A549 (cell line): ENCODE results near the gene RHOT1. TPM values are rescaled to one million over a fixed set of nuclear protein-coding genes. Genes with fewer than 3 reads are reported as not detected.

Experiments
- ATAC-seq, 2 experiments: fragments of 200-7000 bp in 1 of 2; fragments of >200 bp in 1 of 2; cut with Nextera tagmentation in 1 of 2; cut with Tn5 transposase in 1 of 2; 3 replicates each; pipeline versions ENCODE4 v1.8.0 to v1.9.1; 2018 to 2020; ENCODE audit warnings: mild to moderate bottlenecking in 1 of 2, moderate library complexity in 1 of 2
- CTCF ChIA-PET: fragments of 300-600 bp; sonication (Branson Sonifier 250); formaldehyde crosslinking; extraction: SDS; loops from one replicate; lab custom pipeline; 2021; ENCODE audit warnings: antibody characterized with exemption, inconsistent platforms; lab: Yijun Ruan, JAX
- POLR2A ChIA-PET: fragments of 350-600 bp; formaldehyde crosslinking; extraction: SDS; loops from one replicate; lab custom pipeline; 2021; ENCODE audit warnings: antibody characterized with exemption, inconsistent platforms; lab: Yijun Ruan, JAX
- DNase-seq, 2 experiments: peaks; one replicate each; pipeline versions ENCODE4 v3.0.0 to v3.0.0-alpha.2; 2011 to 2016; ENCODE audit warnings: low read depth in 1 of 2, low spot score in 1 of 2
- FAIRE-seq: peaks from 2 replicates; lab custom pipeline; 2011; peaks lifted over from hg19 to GRCh38; lab: Jason Lieb, UNC
- H3K27ac ChIP-seq, 2 experiments: fragments of >200 bp; sonication (Bioruptor Twin); formaldehyde crosslinking; 3 replicates each; pipeline ENCODE4 v1.5.1; 2016 to 2017
- H3K4me1 ChIP-seq: fragments of >200 bp; sonication (Bioruptor Twin); formaldehyde crosslinking; 3 replicates; pipeline ENCODE4 v1.6.1; 2016
- H3K4me2 ChIP-seq: fragments of >200 bp; sonication (Bioruptor Twin); formaldehyde crosslinking; 3 replicates; pipeline ENCODE4 v1.6.1; 2016
- H3K4me3 ChIP-seq: fragments of >200 bp; sonication (Bioruptor Twin); formaldehyde crosslinking; 3 replicates; pipeline ENCODE4 v1.5.1; 2016
- H3K9me3 ChIP-seq: fragments of >200 bp; sonication (Bioruptor Twin); formaldehyde crosslinking; 3 replicates; pipeline ENCODE4 v1.6.1; 2016
- ATOH8 ChIP-seq: fragments of 250-450 bp; sonication (Bioruptor Pico); IDR thresholded peaks from 2 replicates; pipeline ENCODE4 v1.5.0; 2020; ENCODE audit warnings: low read depth, mild to moderate bottlenecking, moderate library complexity
- BHLHE40 ChIP-seq: IDR thresholded peaks from 2 replicates; pipeline ENCODE4 v1.6.1; 2012; ENCODE audit warnings: low read depth, low read length, inconsistent platforms
- CBX2 ChIP-seq: fragments of 200-600 bp; sonication (generic); IDR thresholded peaks from 2 replicates; pipeline ENCODE4 v1.6.1; 2016; ENCODE audit warnings: low read depth, mild to moderate bottlenecking, borderline replicate concordance
- CHD2 ChIP-seq: fragments of 150-350 bp; IDR thresholded peaks from 2 replicates; pipeline ENCODE4 v1.6.1; 2014; ENCODE audit warnings: low read length; ENCODE audit not compliant: partially characterized antibody
- CHD4 ChIP-seq: fragments of 200-600 bp; sonication (generic); IDR thresholded peaks from 2 replicates; pipeline ENCODE4 v1.6.1; 2016; ENCODE audit warnings: antibody characterized with exemption, mild to moderate bottlenecking, borderline replicate concordance
- ESRRA ChIP-seq: fragments of 150-350 bp; IDR thresholded peaks from 2 replicates; pipeline ENCODE4 v1.6.1; 2014; ENCODE audit warnings: mild to moderate bottlenecking, low read length, borderline replicate concordance
- FOXS1 ChIP-seq: fragments of 250-450 bp; sonication (Bioruptor Pico); IDR thresholded peaks from 2 replicates; pipeline ENCODE4 v1.5.0; 2020; ENCODE audit warnings: mild to moderate bottlenecking, moderate library complexity
- HDAC2 ChIP-seq: fragments of 200-600 bp; sonication (generic); IDR thresholded peaks from 2 replicates; pipeline ENCODE4 v1.6.1; 2016
- HEYL ChIP-seq: fragments of 250-450 bp; sonication (Bioruptor Pico); IDR thresholded peaks from 2 replicates; pipeline ENCODE4 v1.8.0; 2021; ENCODE audit warnings: mild to moderate bottlenecking, moderate library complexity
- HOXA7 ChIP-seq: fragments of 250-450 bp; sonication (Bioruptor Pico); IDR thresholded peaks from 2 replicates; pipeline ENCODE4 v1.5.0; 2020; ENCODE audit warnings: mild to moderate bottlenecking, moderate library complexity
- KDM5A ChIP-seq: fragments of 200-600 bp; sonication (generic); IDR thresholded peaks from 2 replicates; pipeline ENCODE4 v1.6.1; 2016; ENCODE audit warnings: antibody characterized with exemption, mild to moderate bottlenecking
- MAFK ChIP-seq: fragments of 450-650 bp; IDR thresholded peaks from 2 replicates; pipeline ENCODE4 v1.6.1; 2014; ENCODE audit not compliant: partially characterized antibody
- MAX ChIP-seq: IDR thresholded peaks from 2 replicates; pipeline ENCODE4 v1.6.1; 2012
- MAZ ChIP-seq: fragments of 150-350 bp; IDR thresholded peaks from 2 replicates; pipeline ENCODE4 v1.6.1; 2014; ENCODE audit warnings: antibody characterized with exemption, low read depth, low read length, borderline replicate concordance
- PBX3 ChIP-seq: IDR thresholded peaks from 2 replicates; pipeline ENCODE4 v1.6.1; 2012
- PHF8 ChIP-seq: fragments of 200-600 bp; sonication (generic); IDR thresholded peaks from 2 replicates; pipeline ENCODE4 v1.6.1; 2016; ENCODE audit warnings: low read depth, mild to moderate bottlenecking, antibody characterized with exemption, moderate library complexity, borderline replicate concordance
- POLR2A ChIP-seq: IDR thresholded peaks from 2 replicates; pipeline ENCODE4 v1.6.1; 2012; ENCODE audit warnings: mild to moderate bottlenecking, low read length
- RAD21 ChIP-seq, 2 experiments: fragments of >200 bp in 1 of 2; sonication (Bioruptor Twin) in 1 of 2; formaldehyde crosslinking in 1 of 2; IDR thresholded peaks in 1 of 2; conservative IDR thresholded peaks in 1 of 2; 2 replicates in 1 of 2; 3 replicates in 1 of 2; pipeline ENCODE4 v1.6.1; 2012 to 2018; ENCODE audit warnings: inconsistent platforms in 1 of 2
- RNF2 ChIP-seq: fragments of 200-600 bp; sonication (generic); IDR thresholded peaks from 2 replicates; pipeline ENCODE4 v1.6.1; 2016; ENCODE audit warnings: low read depth, mild to moderate bottlenecking, antibody characterized with exemption, moderate library complexity, borderline replicate concordance
- SREBF2 ChIP-seq: fragments of 450-650 bp; IDR thresholded peaks from 2 replicates; pipeline ENCODE4 v1.6.1; 2014; ENCODE audit warnings: mild to moderate bottlenecking, moderate library complexity
- TP53 ChIP-seq: fragments of 250-450 bp; sonication (Bioruptor Pico); IDR thresholded peaks from 2 replicates; pipeline ENCODE4 v1.5.0; 2021; ENCODE audit warnings: mild to moderate bottlenecking, moderate library complexity
- ZFP36 ChIP-seq: fragments of 450-650 bp; IDR thresholded peaks from 2 replicates; pipeline ENCODE4 v1.6.1; 2014; ENCODE audit warnings: borderline replicate concordance; ENCODE audit not compliant: partially characterized antibody
- ZNF302 ChIP-seq: fragments of 250-450 bp; sonication (Bioruptor Pico); IDR thresholded peaks from 2 replicates; pipeline ENCODE4 v1.9.0; 2021; ENCODE audit warnings: inconsistent platforms, mild to moderate bottlenecking, moderate library complexity
- WGBS: methylation state at CpG from one replicate; pipeline ENCODE4 v1.1.6; 2017; ENCODE audit errors: missing lambda C conversion rate; 5-methylcytosine and 5-hydroxymethylcytosine counted together
- polyA plus RNA-seq, 4 experiments: library from polyadenylated mRNA; depleted of rRNA in 3 of 4; stranded (reverse); fragments of >200 nt; fragmentation: RNase III in 1 of 4; extraction: RNeasy Plus Mini Kit Qiagen cat#74134 plus additional on column Dnase treatment in 1 of 4; gene quantifications; 2 replicates in 3 of 4; 3 replicates in 1 of 4; pipeline ENCODE4 v1.2.3, GENCODE V29; 2011 to 2017
- TF ChIP-seq, protein P1 (sequence below): fragments of 200-600 bp; sonication (generic); IDR thresholded peaks from 2 replicates; pipeline ENCODE4 v1.6.1; 2016; ENCODE audit warnings: antibody characterized with exemption, mild to moderate bottlenecking, moderate library complexity
- TF ChIP-seq, protein P2 (sequence below): IDR thresholded peaks from 2 replicates; pipeline ENCODE4 v1.6.1; 2012; ENCODE audit warnings: low read depth, borderline replicate concordance
- TF ChIP-seq, protein P3 (sequence below): fragments of 250-450 bp; sonication (Bioruptor Pico); IDR thresholded peaks from 2 replicates; pipeline ENCODE4 v1.5.0; 2021; ENCODE audit warnings: mild to moderate bottlenecking, moderate library complexity, borderline replicate concordance
- TF ChIP-seq, protein P4 (sequence below): fragments of >200 bp; sonication (Bioruptor Twin); formaldehyde crosslinking; IDR thresholded peaks from 2 replicates; pipeline ENCODE4 v1.6.1; 2016

The RHOT1 gene
- polyA plus RNA-seq, 2 of the 4 experiments (the other 2 are of a cell fraction), result 26.6 to 109 TPM

GRCh38 chr17:32157225-32157624 lies 14.9 kb downstream of the RHOT1 start:
- 85% methylated on average over 4 of the region's 4 CpGs for WGBS
- H3K4me1 ChIP-seq, result peaks cover 20% of the 10 kb centered on the region
- 0 out of 3 replicates have a peak overlapping the region, but pooled peaks have one; percentile 5 for H3K4me2 ChIP-seq
- H3K9me3 ChIP-seq, result no peaks in the 10 kb centered on the region
- H3K27ac ChIP-seq, result no peak overlapping the region; a peak in 1 of 6 replicates
- no peak for TF ChIP-seq FOXS1 (CRISPR knock-in tag)
- no peak for TF ChIP-seq HDAC2
- no peak for TF ChIP-seq CHD4
- TF ChIP-seq BHLHE40, result no peak
- no peak for TF ChIP-seq RNF2
- TF ChIP-seq CHD2, result no peak
- TF ChIP-seq POLR2A, result no peak
- no peak for TF ChIP-seq MAX
- TF ChIP-seq, protein P1, sequence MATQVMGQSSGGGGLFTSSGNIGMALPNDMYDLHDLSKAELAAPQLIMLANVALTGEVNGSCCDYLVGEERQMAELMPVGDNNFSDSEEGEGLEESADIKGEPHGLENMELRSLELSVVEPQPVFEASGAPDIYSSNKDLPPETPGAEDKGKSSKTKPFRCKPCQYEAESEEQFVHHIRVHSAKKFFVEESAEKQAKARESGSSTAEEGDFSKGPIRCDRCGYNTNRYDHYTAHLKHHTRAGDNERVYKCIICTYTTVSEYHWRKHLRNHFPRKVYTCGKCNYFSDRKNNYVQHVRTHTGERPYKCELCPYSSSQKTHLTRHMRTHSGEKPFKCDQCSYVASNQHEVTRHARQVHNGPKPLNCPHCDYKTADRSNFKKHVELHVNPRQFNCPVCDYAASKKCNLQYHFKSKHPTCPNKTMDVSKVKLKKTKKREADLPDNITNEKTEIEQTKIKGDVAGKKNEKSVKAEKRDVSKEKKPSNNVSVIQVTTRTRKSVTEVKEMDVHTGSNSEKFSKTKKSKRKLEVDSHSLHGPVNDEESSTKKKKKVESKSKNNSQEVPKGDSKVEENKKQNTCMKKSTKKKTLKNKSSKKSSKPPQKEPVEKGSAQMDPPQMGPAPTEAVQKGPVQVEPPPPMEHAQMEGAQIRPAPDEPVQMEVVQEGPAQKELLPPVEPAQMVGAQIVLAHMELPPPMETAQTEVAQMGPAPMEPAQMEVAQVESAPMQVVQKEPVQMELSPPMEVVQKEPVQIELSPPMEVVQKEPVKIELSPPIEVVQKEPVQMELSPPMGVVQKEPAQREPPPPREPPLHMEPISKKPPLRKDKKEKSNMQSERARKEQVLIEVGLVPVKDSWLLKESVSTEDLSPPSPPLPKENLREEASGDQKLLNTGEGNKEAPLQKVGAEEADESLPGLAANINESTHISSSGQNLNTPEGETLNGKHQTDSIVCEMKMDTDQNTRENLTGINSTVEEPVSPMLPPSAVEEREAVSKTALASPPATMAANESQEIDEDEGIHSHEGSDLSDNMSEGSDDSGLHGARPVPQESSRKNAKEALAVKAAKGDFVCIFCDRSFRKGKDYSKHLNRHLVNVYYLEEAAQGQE, result no peak
- no peak for TF ChIP-seq ESRRA
- no peak for TF ChIP-seq PBX3
- TF ChIP-seq HOXA7 (CRISPR knock-in tag), result no peak
- no peak for TF ChIP-seq KDM5A
- TF ChIP-seq CBX2, result no peak
- no peak for TF ChIP-seq ZFP36
- no peak for TF ChIP-seq ZNF302 (CRISPR knock-in tag)
- TF ChIP-seq HEYL, result no peak
- TF ChIP-seq, all 56 proteins: peak for 0
- no peak for DNase-seq
- no peak overlapping the region for H3K4me3 ChIP-seq
- POLR2A ChIA-PET, result no interaction called here
- ATAC-seq, result no peak
- CTCF ChIA-PET, result interaction anchor here (0.6 to 1.4 kb wide), 3 partner anchors 19 to 47 kb away, joined by 3 to 6 read pairs (median 3); no protein-coding TSS in a partner anchor
- peak; percentile 46 for FAIRE-seq

GRCh38 chr17:32158870-32159585 lies 16.7 kb downstream of the RHOT1 start:
- H3K4me1 ChIP-seq, result peaks cover 23% of the 10 kb centered on the region
- WGBS, result 94% methylated on average over 18 of the region's 20 CpGs
- ATAC-seq, result 0 out of 6 replicates have a peak, but pooled peaks of 1 of the 2 experiments have one; percentile 16
- TF ChIP-seq, protein P2, sequence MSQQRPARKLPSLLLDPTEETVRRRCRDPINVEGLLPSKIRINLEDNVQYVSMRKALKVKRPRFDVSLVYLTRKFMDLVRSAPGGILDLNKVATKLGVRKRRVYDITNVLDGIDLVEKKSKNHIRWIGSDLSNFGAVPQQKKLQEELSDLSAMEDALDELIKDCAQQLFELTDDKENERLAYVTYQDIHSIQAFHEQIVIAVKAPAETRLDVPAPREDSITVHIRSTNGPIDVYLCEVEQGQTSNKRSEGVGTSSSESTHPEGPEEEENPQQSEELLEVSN, result no peak
- TF ChIP-seq SREBF2 (no peak), MAZ (no peak), MAFK (no peak), PHF8 (no peak), RNF2 (no peak), RAD21 (conservative IDR thresholded peaks at IDR 0.05 in 1 of 2, IDR thresholded peaks at IDR 0.05 in 1 of 2) (no peak), KDM5A (no peak), BHLHE40 (no peak), TP53 (no peak), ATOH8 (CRISPR knock-in tag) (no peak)
- TF ChIP-seq, protein P3, sequence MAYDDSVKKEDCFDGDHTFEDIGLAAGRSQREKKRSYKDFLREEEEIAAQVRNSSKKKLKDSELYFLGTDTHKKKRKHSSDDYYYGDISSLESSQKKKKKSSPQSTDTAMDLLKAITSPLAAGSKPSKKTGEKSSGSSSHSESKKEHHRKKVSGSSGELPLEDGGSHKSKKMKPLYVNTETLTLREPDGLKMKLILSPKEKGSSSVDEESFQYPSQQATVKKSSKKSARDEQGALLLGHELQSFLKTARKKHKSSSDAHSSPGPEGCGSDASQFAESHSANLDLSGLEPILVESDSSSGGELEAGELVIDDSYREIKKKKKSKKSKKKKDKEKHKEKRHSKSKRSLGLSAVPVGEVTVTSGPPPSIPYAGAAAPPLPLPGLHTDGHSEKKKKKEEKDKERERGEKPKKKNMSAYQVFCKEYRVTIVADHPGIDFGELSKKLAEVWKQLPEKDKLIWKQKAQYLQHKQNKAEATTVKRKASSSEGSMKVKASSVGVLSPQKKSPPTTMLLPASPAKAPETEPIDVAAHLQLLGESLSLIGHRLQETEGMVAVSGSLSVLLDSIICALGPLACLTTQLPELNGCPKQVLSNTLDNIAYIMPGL (CRISPR knock-in tag), result no peak
- TF ChIP-seq, protein P4, sequence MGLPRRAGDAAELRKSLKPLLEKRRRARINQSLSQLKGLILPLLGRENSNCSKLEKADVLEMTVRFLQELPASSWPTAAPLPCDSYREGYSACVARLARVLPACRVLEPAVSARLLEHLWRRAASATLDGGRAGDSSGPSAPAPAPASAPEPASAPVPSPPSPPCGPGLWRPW, result no peak
- no peak overlapping the region for H3K27ac ChIP-seq
- no peak for DNase-seq
- H3K4me3 ChIP-seq, result no peak overlapping the region
- FAIRE-seq, result no peak
- no peaks in the 10 kb centered on the region for H3K9me3 ChIP-seq
- ChIA-PET POLR2A (no interaction called here), CTCF (interaction anchor here (1.0 kb wide), 1 partner anchor 20 kb away, joined by 6 read pairs; no protein-coding TSS in a partner anchor)
- no peak overlapping the region for H3K4me2 ChIP-seq
